Skin of body (tissue), 2 donors: Measurements from ENCODE around the gene JOSD2. TPM values are rescaled to one million over a fixed set of nuclear protein-coding genes. Genes with fewer than 3 reads are reported as not detected.
"Not testable (repeated sequence)": the region's sequence is repeated elsewhere in the genome, so short reads cannot be mapped to it uniquely, and the experiment has no call there.

Source experiments
- DNase-seq: peaks from one replicate; lab custom pipeline; 2025; lab: John Stamatoyannopoulos, UW
- total RNA-seq: library from RNA; depleted of rRNA; stranded (reverse); fragments of >200 nt; gene quantifications from one replicate; pipeline ENCODE4 v1.2.3, GENCODE V29; 2014

JOSD2 gene
- total RNA-seq, 1 donor from 2014 or later, result 8.1 TPM

GRCh38 chr19:50478901-50479715 is 31.9 kb downstream of the JOSD2 start:
- no peak for DNase-seq

GRCh38 chr19:50477751-50478515 is 33.1 kb downstream of the JOSD2 start:
- DNase-seq, result no peak

- no peak for DNase-seq
Measured at GRCh38 chr19:50476907-50477238, 34.1 kb downstream of the JOSD2 start.

- DNase-seq, result peak; percentile 90
Measured at GRCh38 chr19:50476224-50476906, 34.6 kb downstream of the JOSD2 start, which contains the start of the genes EMC10 and GARIN5A. Gene EMC10 (plus strand): TSS chr19:50476507. CDS start chr19:50476545, 38 bp downstream. Gene GARIN5A (minus strand): TSS chr19:50476848. CDS start chr19:50476388, 460 bp downstream.

- DNase-seq, result no peak
Measured at GRCh38 chr19:50475736-50476223, 35.2 kb downstream of the JOSD2 start.

- DNase-seq, result no peak
Measured at GRCh38 chr19:50475101-50475568, 35.9 kb downstream of the JOSD2 start.

- not testable (repeated sequence) for DNase-seq
Measured at GRCh38 chr19:50473336-50473735, 37.7 kb downstream of the JOSD2 start.

- DNase-seq, result no peak
Measured at GRCh38 chr19:50468818-50469217, 42.2 kb downstream of the JOSD2 start.

- DNase-seq, result no peak
Measured at GRCh38 chr19:50467566-50467965, 43.4 kb downstream of the JOSD2 start.

- no peak for DNase-seq
Measured at GRCh38 chr19:50466706-50467039, 44.3 kb downstream of the JOSD2 start.

GRCh38 chr19:50465986-50466705 is 44.8 kb downstream of the JOSD2 start:
- no peak for DNase-seq

GRCh38 chr19:50465000-50465399 is 46.0 kb downstream of the JOSD2 start:
- DNase-seq, result no peak

GRCh38 chr19:50464348-50464747 is 46.6 kb downstream of the JOSD2 start:
- DNase-seq, result no peak

- no peak for DNase-seq
Measured at GRCh38 chr19:50462970-50463369, 48.0 kb downstream of the JOSD2 start.

- peak; percentile 11 for DNase-seq
Measured at GRCh38 chr19:50461066-50461875, 49.7 kb downstream of the JOSD2 start.

- no peak for DNase-seq
Measured at GRCh38 chr19:50460161-50460765, 50.7 kb downstream of the JOSD2 start.

- DNase-seq, result no peak
Measured at GRCh38 chr19:50459638-50460037, 51.4 kb downstream of the JOSD2 start.

- no peak for DNase-seq
Measured at GRCh38 chr19:50459067-50459456, 51.9 kb downstream of the JOSD2 start.

GRCh38 chr19:50458396-50459066 is 52.5 kb downstream of the JOSD2 start:
- no peak for DNase-seq
